ENCODE measurements around the gene ANP32D.
"Not testable (repeated sequence)": the region's sequence is repeated elsewhere in the genome, so short reads cannot be mapped to it uniquely, and the experiment has no call there.

GRCh38 chr12:48469027-48469426 is 3.3 kb upstream of the ANP32D start:
- TF ChIP-seq POLR2A, CTCF (IDR thresholded peaks at IDR 0.05): not testable (repeated sequence)
